HG03095 (cell line): ENCODE results near the gene KPNA5.
"Not testable (repeated sequence)": the region's sequence is repeated elsewhere in the genome, so short reads cannot be mapped to it uniquely, and the experiment has no call there.

Experiments
- ATAC-seq: cut with Tn5 transposase; IDR thresholded peaks from one replicate; pipeline ENCODE4 v1.9.1; 2021; ENCODE audit warnings: moderate library complexity; ENCODE audit not compliant: unreplicated experiment

Gene KPNA5

GRCh38 chr6:116680880-116681672, at the start of gene KPNA5:
KPNA5 (plus strand) TSS chr6:116681211; CDS start chr6:116681335, 124 bp downstream.
- peak; percentile 93 for ATAC-seq

DNA sequence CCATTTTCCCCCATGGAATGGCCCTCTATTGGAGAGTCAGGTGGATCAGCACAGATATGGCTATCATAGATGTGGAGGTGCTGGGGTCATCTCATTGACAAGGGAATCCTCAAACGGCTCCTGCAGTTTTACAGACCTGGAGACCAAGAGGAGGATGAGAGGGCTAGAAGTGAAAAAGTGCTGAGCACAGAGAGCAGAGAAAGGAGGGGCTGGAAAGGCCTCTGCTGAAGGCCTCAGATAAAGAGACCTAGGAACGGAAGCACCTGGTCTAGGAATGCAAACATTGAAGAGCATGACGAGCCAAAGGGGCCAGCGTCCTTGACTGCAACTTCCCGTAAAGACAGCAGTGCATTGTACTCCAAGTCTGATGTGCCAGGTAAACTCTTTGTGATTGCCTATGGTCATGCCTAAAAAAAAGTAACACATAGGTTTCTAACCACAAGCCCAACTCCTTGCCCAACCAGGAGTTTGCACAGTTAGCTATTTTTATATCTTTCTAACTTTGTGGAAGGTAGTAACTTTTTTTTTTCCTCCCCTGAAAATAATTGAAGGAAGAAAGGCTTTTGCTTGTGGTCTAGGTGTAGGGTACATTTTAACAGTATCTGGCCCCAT, 49.5 kb upstream of the KPNA5 start:
- ATAC-seq: peak; percentile 85

GRCh38 chr6:116633685-116634084, 47.3 kb upstream of the KPNA5 start:
- no peak for ATAC-seq

DNA sequence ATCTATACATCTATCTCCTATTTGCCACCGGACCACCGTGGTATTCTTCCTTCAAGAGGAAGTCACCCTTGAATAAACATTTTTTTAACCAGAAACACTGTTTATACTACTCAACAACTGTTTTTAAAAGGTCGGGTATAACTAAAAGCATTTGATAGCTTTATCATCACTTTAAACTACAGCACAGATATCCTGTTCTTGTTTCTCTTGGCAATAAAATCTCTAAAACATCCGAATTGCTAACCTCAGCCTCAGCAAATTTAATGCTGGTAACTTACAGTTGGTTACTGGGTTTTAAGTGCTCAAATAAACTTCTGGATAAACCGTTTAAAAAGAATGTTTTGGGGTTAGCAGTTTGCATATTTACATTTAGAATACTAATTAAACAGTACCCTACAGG, 32.9 kb upstream of the KPNA5 start:
- ATAC-seq: no peak

DNA sequence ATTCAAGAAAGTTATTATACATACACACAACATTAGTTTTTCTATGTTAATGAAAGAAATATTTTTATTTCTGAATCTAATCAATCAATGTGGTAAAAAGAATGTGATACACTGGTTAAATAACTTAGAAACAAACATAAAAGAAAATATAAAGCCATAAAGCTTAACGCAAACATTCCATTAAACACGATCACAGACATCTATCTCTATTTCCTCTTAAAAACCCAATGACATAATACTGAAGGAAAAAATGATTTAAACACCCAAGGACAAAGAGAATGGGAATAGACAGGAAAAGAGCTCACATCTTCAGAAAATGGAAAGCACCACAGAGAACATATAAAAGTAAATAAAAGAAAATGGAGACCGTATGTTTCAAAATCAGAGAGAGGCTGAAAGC, 31.9 kb upstream of the KPNA5 start:
- no peak for ATAC-seq

- no peak for ATAC-seq
Observed at GRCh38 chr6:116651916-116652315, 29.1 kb upstream of the KPNA5 start.

- ATAC-seq: no peak
Observed at GRCh38 chr6:116661594-116661993, 19.4 kb upstream of the KPNA5 start.

- ATAC-seq: no peak
Observed at GRCh38 chr6:116662202-116662601, 18.8 kb upstream of the KPNA5 start.

DNA sequence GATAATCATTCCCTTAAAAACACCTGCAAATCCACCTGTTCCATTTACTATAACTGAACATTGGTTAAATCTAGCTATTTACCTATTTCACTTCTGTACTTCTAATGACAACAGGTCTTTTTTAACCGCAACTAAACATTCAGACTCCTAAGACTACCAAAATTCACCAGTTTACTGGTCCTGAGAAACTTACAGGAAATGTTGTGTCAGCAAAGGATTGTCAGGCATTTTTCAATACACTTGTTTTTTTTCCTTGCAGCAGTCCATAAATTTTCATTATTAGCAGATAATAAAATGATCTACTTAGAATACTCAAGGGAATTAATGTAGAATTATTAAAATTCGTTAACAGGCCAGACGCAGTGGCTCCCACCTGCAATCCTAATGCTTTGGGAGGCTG, 17.7 kb upstream of the KPNA5 start:
- ATAC-seq: no peak

DNA sequence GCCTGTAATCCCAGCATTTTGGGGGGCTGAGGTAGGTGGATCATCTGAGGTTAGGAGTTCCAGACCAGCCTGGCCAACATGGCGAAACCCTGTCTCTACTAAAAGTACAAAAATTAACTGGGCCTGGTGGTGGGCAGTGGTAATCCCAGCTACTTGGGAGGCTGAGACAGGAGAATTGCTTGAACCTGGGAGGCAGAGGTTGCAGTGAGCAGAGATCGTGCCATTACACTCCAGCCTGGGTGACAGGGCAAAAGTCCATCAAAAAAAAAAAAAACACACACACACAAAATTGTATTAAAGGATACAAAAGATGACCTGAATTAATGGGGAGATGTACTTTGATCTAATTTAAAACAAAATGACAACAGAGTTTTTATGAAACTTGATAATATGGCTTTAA, 16.8 kb upstream of the KPNA5 start:
- ATAC-seq: not testable (repeated sequence)

DNA sequence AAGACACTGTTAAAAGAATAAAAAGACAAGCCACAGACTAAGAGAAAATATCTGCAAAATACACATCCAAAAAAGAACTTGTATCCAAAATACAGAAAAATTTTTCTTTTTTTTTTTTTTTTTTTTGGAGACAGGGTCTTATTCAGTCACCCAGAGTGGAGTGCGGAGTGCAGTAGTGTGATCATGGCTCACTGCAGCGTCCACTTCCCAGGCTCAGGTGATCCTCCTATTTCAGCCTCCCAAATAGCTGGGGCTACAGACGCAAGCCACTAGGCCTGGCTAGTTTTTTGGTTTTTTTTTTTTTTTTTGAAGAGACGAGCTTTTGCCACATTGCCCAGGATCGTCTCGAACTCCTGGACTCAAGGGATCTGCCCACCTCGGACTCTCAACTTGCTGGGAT, 15.5 kb upstream of the KPNA5 start:
- ATAC-seq: no peak

- peak; percentile 33 for ATAC-seq
Observed at GRCh38 chr6:116666869-116667268, 14.1 kb upstream of the KPNA5 start.

DNA sequence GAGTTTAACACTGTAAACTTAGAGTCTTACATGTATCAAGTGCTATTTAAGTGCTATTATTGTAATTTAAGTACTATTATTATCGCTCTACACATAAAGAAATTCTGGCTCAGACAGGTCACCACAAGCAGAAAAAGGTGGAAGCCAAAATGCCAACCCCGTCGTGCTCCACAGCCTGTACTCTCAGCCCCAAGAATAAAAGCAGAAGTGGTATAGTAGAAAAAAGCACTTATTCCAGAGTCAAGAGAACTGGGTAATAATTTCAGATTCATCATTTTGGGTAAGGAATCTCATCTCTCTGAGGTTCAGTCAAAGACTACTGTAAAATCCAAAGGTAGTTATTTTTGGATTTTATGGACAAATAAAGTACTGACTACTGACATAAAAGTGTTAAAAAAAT, 13.4 kb upstream of the KPNA5 start:
- ATAC-seq: no peak

GRCh38 chr6:116672306-116672705, 8.7 kb upstream of the KPNA5 start:
- ATAC-seq: no peak

- no peak for ATAC-seq
Observed at GRCh38 chr6:116676021-116676420, 5.0 kb upstream of the KPNA5 start.

DNA sequence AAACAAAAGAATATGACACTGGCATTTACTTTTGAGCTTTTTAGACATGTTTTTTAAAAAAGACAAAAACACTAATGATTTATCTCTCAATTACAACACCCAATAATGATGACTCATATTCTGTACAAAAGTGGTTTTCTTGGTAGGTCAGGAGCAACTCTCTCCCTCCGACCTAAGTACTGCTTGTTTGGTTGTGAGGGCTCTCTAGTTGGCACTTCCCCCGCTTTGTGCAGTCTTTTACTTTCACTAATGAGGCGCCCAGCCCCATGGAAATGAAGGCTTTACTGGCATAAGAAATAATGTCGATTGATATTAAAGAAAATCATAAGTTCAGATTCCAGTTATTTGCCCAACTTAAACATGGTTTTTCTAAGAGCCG, 1.3 kb downstream of the KPNA5 start:
- peak; percentile 28 for ATAC-seq

DNA sequence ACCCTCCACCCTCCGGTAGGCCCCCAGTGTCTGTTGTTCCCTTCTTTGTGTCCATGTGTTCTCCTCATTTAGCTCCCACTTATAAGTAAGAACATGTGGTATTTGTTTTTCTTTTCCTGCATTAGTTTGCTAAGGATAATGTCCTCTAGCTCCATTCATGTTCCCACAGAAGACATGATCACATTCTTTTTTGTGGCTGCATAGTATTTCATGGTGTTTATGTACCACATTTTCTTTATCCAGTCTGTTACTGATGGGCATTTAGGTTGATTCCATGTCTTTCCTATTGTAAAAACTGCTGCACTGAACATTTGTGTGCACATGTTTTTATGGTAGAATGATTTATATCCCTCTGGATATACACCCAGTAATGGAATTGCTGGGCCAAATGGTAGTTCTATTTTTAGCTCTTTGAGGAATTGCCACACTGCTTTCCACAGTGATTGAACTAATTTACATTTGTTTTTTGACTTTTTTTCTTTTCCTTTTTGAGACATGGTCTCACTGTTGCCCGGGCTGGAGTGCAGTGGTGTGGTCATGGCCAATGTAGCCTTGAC, 4.5 kb downstream of the KPNA5 start:
- no peak for ATAC-seq

- not testable (repeated sequence) for ATAC-seq
Observed at GRCh38 chr6:116686475-116687101, 5.6 kb downstream of the KPNA5 start.

DNA sequence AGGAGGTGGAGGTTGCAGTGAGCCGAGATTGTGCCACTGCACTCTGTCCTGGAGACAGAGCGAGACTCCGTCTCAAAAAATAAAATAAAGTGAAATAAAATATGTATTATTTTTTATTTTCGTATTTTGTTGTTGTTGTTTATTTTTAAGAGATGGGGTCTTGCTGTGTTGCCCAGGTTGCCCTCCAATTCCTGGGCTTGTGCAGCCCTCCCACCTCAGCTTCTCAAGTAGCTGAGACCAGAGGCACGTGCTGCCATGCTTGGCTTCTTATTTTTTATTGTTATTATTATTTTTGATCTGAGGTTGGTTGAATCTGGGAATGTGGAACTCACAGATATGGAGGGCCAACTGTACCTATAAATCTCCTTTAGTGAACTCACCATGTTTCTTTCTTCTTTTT, 10.1 kb downstream of the KPNA5 start:
- no peak for ATAC-seq

DNA sequence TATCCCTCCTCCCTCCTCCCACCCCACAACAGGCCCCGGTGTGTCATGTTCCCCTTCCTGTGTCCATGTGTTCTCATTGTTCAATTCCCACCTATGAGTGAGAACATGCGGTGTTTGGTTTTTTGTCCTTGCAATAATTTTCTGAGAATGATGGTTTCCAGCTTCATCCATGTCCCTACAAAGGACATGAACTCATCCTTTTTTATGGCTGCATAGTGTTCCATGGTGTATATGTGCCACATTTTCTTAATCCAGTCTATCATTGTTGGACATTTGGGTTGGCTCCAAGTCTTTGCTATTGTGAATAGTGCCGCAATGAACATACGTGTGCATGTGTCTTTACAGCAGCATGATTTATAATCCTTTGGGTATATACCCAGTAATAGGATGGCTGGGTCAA, 11.9 kb downstream of the KPNA5 start:
- not testable (repeated sequence) for ATAC-seq

DNA sequence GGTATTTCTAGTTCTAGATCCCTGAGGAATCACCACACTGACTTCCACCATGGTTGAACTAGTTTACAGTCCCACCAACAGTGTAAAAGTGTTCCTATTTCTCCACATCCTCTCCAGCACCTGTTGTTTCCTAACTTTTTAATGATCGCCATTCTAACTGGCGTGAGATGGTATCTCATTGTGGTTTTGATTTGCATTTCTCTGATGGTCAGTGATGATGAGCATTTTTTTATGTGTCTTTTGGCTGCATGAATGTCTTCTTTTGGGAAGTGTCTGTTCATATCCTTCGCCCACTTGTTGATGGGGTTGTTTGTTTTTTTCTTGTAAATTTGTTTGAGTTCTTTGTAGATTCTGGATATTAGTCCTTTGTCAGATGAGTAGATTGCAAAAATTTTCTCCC, 12.3 kb downstream of the KPNA5 start:
- not testable (repeated sequence) for ATAC-seq

DNA sequence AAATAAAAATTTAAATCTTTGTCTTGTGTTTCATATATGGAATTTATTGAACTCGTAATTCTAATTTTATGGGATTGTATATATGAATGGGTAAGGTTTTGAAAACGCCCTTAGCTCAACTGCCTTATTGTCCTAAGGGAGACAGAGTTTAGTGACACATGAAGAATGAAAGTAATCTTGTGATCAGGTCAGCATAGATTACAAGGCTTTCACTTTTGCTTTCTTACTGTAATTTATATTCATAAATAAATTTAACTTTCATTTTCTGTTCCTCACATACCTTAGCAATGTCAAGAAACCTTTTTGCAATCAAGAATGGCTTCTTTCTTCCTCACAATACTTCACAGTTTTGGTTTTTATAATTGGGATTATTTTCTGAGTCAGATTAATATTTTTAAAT, 14.4 kb downstream of the KPNA5 start:
- ATAC-seq: peak; percentile 82
